Heart right ventricle (tissue), 16 donors: ENCODE data around the gene TTYH1. TPM values are rescaled to one million over a fixed set of nuclear protein-coding genes. Genes with fewer than 3 reads are reported as not detected.

Source experiments
- ATAC-seq, 8 donors: fragments of 200-7000 bp; cut with Tn5 transposase; one replicate each; pipeline ENCODE4 v1.9.1; 2020; ENCODE audit warnings: mild to moderate bottlenecking in 8 of 8, moderate library complexity in 8 of 8, moderate number of reproducible peaks in 1 of 8
- DNase-seq, 2 donors: peaks; one replicate each; pipeline ENCODE4 v3.0.0-alpha.2; 2020
- H3K27ac ChIP-seq, 10 donors: fragments of 200-600 bp; sonication (generic) in 2 of 10; one replicate each; pipeline versions ENCODE4 v1.5.0 to v1.8.0; 2020 to 2022; ENCODE audit warnings: mild to moderate bottlenecking in 3 of 10
- H3K27me3 ChIP-seq, 7 donors: fragments of 200-600 bp; one replicate each; pipeline ENCODE4 v1.8.0; 2021 to 2022; ENCODE audit warnings: mild to moderate bottlenecking in 2 of 7
- H3K36me3 ChIP-seq, 9 donors: fragments of 200-600 bp; sonication (generic) in 1 of 9; one replicate each; pipeline versions ENCODE4 v1.5.0 to v1.8.0; 2020 to 2022; ENCODE audit warnings: mild to moderate bottlenecking in 2 of 9
- H3K4me1 ChIP-seq, 9 donors: fragments of 200-600 bp; sonication (generic) in 1 of 9; one replicate each; pipeline versions ENCODE4 v1.5.0 to v1.8.0; 2020 to 2022; ENCODE audit warnings: mild to moderate bottlenecking in 4 of 9
- H3K4me3 ChIP-seq, 10 donors: fragments of 200-600 bp; sonication (generic) in 2 of 10; one replicate each; pipeline versions ENCODE4 v1.5.0 to v1.8.0; 2020 to 2022; ENCODE audit warnings: mild to moderate bottlenecking in 7 of 10, moderate library complexity in 2 of 10
- H3K9me3 ChIP-seq, 11 donors: fragments of 200-600 bp in 10 of 11; sonication (generic) in 2 of 11; one replicate each; pipeline versions ENCODE4 v1.5.0 to v1.8.0; 2013 to 2022; ENCODE audit warnings: mild to moderate bottlenecking in 2 of 11, control low read depth in 1 of 11, moderate library complexity in 1 of 11
- WGBS, 2 donors: extraction: QIAGEN DNeasy Blood & Tissue Kit; methylation state at CpG; one replicate each; pipeline ENCODE4 v1.1.7; 2013; ENCODE audit warnings: inconsistent platforms in 1 of 2; 5-methylcytosine and 5-hydroxymethylcytosine counted together
- intact Hi-C, 10 donors: fragments of 100-400 bp; cut with DNase I; formaldehyde crosslinking; loops; one replicate each; pipeline versions ENCODE4 v1.11.1 to v1.14.2; 2022
- polyA plus RNA-seq, 2 donors: library from polyadenylated mRNA; stranded (reverse); fragments of 200-250 nt; gene quantifications; one replicate each; pipeline ENCODE4 v1.2.3, GENCODE V29; 2013
- total RNA-seq, 10 donors: library from RNA; stranded (reverse); fragmentation: NEBNext Ultra II Directional in 3 of 10; extraction: Animal tissue kit (Norgen Biotek cat#: 25700) in 3 of 10; gene quantifications; one replicate each; pipeline versions ENCODE4 v1.2.1 to v1.2.4, GENCODE V29; 2021 to 2023
- TF ChIP-seq, protein P1 (sequence below), 9 donors: fragments of 200-600 bp; sonication (generic) in 2 of 9; IDR thresholded peaks; one replicate each; pipeline versions ENCODE4 v1.5.0 to v1.8.0; 2021 to 2022; ENCODE audit warnings: antibody characterized with exemption in 9 of 9, mild to moderate bottlenecking in 5 of 9, moderate library complexity in 1 of 9
- donor health status: Arrhythmogenic right ventricular cardiomyopathy.
- donor health status: ischemic (EF 13 %, LVEDD 7.1; RV severe dilation, severe dysfunction).
- donor health status: healthy with polysubstance abuse.
- donor health status: DM: no; HTN: yes; CAD: no.
- donor health status: DM: no; HTN: no; CAD: no.
- donor health status: ischemic (EF 25% LVEDD 6.9; RV normal size, moderate dysfunction).
- donor health status: ischemic (EF 25% LVEDD 5.7; RV mildly dilated, moderate dysfunction).
- donor health status: healthy.
- donor health status: DM: yes; HTN: yes; CAD: no.
- donor health status: Ischemic cardiomyopathy.
- donor health status: ischemic (EF 35%, LVEDD 5.7; RV mildly dilated, moderate dysfunction).
- donor health status: nonischemic (EF 11% LVEDD 7.7; RV severe dilation, severe dysfunction).
- donor health status: DM: yes; HTN: yes; CAD: no.
- donor health status: PGD.
- donor health status: ischemic (EF 29% LVEDD 5.4; RV normal size, mild dysfunction).
- donor health status: nonischemic (EF 23%, LVEDD 6.1; RV moderate dilation, normal function).

Gene TTYH1
- total and polyA plus RNA-seq, 12 donors: 0.37 to 4.3 (median 1.2) TPM

DNA sequence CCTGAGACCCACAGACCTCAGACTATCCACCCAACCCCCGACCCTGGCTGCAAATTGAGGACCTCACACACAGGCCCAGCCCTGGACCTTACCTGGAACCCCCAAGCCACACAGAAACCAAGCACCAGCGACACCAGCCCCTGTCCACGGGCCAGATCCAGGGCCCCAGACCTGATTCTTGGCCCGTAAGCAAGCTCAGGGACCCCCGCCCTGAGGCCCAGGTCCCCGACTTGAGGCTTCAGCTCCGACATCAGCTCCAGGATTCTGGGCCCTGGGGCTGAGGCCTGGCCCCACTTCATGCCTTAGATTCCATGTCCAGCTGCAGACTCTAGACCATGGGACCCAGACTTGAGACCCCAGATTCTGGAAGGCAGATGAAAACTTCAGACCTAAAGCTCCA, 6.3 kb downstream of the TTYH1 start:
- Histone ChIP-seq H3K4me3 (no peak overlapping the region), H3K27ac (peak overlapping the region in 4 of 10 donors; percentile 33 to 78 (median 68)), H3K9me3 (no peaks in the 10 kb centered on the region), H3K4me1 (peaks cover 4 to 42% (median 15%) of the 10 kb centered on the region in 9 donors), H3K27me3 (peaks cover 15 to 87% (median 78%) of the 10 kb centered on the region in 7 donors), H3K36me3 (no peaks in the 10 kb centered on the region)
- DNase-seq: no peak
- intact Hi-C loops: no loop called here
- WGBS, 2 donors: 76 to 78% methylated on average over 7 of the region's 7 CpGs
- TF ChIP-seq, protein P1, sequence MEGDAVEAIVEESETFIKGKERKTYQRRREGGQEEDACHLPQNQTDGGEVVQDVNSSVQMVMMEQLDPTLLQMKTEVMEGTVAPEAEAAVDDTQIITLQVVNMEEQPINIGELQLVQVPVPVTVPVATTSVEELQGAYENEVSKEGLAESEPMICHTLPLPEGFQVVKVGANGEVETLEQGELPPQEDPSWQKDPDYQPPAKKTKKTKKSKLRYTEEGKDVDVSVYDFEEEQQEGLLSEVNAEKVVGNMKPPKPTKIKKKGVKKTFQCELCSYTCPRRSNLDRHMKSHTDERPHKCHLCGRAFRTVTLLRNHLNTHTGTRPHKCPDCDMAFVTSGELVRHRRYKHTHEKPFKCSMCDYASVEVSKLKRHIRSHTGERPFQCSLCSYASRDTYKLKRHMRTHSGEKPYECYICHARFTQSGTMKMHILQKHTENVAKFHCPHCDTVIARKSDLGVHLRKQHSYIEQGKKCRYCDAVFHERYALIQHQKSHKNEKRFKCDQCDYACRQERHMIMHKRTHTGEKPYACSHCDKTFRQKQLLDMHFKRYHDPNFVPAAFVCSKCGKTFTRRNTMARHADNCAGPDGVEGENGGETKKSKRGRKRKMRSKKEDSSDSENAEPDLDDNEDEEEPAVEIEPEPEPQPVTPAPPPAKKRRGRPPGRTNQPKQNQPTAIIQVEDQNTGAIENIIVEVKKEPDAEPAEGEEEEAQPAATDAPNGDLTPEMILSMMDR (IDR thresholded peaks at IDR 0.05): no peak
- ATAC-seq: no peak

DNA sequence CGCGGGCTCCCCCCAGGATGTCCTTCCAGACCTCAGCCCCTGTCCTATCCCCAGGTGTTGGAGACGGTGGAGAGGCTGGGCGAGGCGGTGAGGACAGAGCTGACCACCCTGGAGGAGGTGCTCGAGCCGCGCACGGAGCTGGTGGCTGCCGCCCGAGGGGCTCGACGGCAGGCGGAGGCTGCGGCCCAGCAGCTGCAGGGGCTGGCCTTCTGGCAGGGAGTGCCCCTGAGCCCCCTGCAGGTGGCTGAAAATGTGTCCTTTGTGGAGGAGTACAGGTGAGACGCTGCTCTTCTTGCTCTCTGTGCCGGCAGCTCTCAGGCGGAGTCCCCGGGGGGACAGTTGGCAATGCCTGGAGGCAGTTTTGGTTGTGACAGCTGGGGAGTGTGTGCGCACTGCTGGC, 6.9 kb downstream of the TTYH1 start:
- TF ChIP-seq, protein P1 (IDR thresholded peaks at IDR 0.05): no peak
- Histone ChIP-seq H3K36me3 (no peaks in the 10 kb centered on the region), H3K4me1 (peaks cover 4 to 40% (median 15%) of the 10 kb centered on the region in 9 donors), H3K27ac (no peak overlapping the region), H3K9me3 (no peaks in the 10 kb centered on the region), H3K4me3 (no peak overlapping the region), H3K27me3 (peaks cover 10 to 80% (median 76%) of the 10 kb centered on the region in 7 donors)
- intact Hi-C loops: no loop called here
- DNase-seq (no peak), ATAC-seq (no peak)
- WGBS, 2 donors: 54 to 60% methylated on average over 20 of the region's 20 CpGs

DNA sequence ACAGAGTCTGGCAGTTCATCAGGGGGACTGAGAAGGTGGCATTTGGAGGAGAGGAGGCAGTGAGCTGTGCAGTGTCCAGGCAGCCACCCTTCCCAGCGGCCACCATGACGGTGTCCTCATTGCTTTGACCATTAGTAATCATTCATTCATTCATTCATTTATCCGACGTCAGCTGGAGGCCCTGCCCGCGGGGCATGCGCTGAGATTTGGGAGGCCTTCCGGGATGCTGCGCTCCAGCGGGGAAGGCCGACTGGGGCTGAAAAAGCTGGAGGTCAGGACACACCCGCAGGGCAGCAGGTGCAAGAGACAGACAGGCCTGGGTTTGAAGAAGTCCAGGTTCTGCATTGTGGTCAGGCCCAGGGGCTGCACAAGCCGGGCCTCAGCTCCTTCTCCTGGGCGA, 8.9 kb downstream of the TTYH1 start:
- DNase-seq (no peak), ATAC-seq (no peak)
- H3K4me3 ChIP-seq: no peak overlapping the region
- whole genome bisulfite sequencing, 2 donors: 89 to 91% methylated on average over 14 of the region's 14 CpGs
- intact Hi-C loops: no loop called here
- H3K4me1 ChIP-seq: peaks cover 0 to 23% (median 6%) of the 10 kb centered on the region in 9 donors
- no peak overlapping the region for H3K27ac ChIP-seq
- TF ChIP-seq, protein P1 (IDR thresholded peaks at IDR 0.05): no peak
- H3K36me3 ChIP-seq: no peaks in the 10 kb centered on the region
- peaks cover 6 to 80% (median 67%) of the 10 kb centered on the region in 7 donors for H3K27me3 ChIP-seq
- no peaks in the 10 kb centered on the region for H3K9me3 ChIP-seq

DNA sequence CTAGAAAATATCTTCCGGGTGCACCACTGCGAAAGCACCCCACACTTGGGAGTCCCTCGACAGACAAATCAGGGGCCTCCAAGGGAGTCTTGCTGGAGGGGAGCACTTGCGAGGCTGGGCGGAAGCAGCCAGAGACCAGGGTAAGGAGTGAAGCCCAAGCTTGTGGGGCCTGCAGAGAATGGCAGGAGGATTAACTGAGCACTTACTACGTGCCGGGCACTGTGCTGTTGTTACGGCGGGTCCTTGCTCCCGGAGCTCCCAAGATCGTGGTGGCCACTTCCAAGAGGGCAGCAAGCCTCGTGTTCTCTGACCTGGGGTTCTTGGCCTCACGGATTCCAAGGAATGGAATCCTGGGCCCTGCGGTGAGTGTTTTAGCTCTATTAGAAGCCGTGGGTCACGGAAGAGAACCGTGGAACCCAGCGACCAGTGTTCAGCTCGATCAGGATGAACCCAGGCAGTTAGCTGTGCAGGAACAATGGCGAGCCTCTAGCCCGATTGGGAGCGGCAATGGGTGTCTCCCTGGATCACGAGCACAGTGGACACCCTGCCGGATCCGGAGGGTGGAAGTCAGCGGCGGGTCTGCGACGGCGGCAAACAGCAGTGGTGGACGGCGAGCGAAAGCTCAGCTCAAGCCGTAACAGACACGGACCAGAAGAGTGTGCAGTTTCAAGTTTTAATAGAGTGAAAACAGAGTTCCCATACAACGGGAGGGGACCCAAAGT, 9.6 kb downstream of the TTYH1 start:
- no peak for ATAC-seq
- Histone ChIP-seq H3K9me3 (no peaks in the 10 kb centered on the region), H3K27me3 (peaks cover 5 to 79% (median 67%) of the 10 kb centered on the region in 7 donors), H3K27ac (no peak overlapping the region), H3K4me3 (no peak overlapping the region), H3K4me1 (peaks cover 0 to 20% (median 6%) of the 10 kb centered on the region in 9 donors), H3K36me3 (no peaks in the 10 kb centered on the region)
- TF ChIP-seq, protein P1 (IDR thresholded peaks at IDR 0.05): no peak
- intact Hi-C loops: no loop called here
- no peak for DNase-seq
- WGBS, 2 donors: 91% methylated on average over 36 of the region's 36 CpGs
